Measurements from ENCODE around the gene TRPV3. TPM values are rescaled to one million over a fixed set of nuclear protein-coding genes. Genes with fewer than 3 reads are reported as not detected.

The TRPV3 gene
- total and polyA plus RNA-seq, 2 donors (not counting 1 experiment from before 2014, with no cell fraction given) = 1.6 to 18.2 TPM

DNA sequence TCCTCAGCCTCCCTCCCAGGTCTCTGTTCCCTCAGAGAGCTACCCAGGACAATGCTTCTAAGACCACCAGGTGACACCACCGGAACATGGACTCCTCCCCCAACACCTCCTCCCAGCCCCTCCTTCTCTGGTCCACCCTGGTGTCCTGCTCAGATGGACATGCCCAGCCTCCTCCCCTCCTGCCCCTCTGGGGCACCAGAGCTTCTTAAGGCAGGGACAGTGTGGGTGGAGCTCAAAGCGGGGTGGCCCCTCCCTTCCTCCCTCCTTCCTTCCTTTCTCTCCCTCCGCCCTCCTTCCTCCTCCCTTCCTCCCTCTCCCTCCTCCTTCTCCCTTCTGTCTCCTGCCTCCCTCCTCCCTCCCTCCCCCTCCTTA is 22.7 kb downstream of the TRPV3 start:
- H3K4me2 ChIP-seq (replicated peaks; ENCODE audit: low read depth, low read length, poor library complexity, severe bottlenecking) = peak overlapping the region; percentile 78

DNA sequence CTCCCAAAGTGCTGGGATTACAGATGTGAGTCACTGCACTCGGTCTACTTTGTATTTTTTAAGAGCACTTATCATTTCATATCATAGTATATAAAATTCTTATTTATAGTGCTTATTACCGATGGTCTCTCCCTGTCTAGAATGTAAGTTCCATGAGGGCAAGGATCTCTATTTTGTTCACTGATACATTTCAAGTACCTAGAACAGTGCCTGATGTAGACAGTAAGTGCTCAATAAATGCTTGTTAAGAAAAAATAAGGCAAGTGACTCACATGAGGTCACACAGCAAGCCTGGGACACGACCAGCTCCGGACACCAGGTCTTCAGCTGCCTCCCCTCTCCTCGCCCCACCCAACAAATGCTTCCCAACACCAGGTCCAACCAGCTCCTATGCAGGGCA is 23.9 kb downstream of the TRPV3 start:
- 93% methylated on average over 3 of the region's 5 CpGs for WGBS (ENCODE audit: insufficient coverage)
- Mint-ChIP-seq H3K27ac (no peak overlapping the region), H3K4me1 (peaks cover 19% of the 10 kb centered on the region), H3K27me3 (no peaks in the 10 kb centered on the region), H3K4me3 (peak overlapping the region; percentile 7), H3K9me3 (ENCODE audit: insufficient read depth) (no peaks in the 10 kb centered on the region)
- no peaks in the 10 kb centered on the region for H3K36me3 ChIP-seq (replicated peaks in 1 of 2; ENCODE audit: control extremely low read depth in 1 of 2, control insufficient read depth in 1 of 2, extremely low read depth in 1 of 2, insufficient read depth in 2 of 2, low read length in 1 of 2)
- CTCF ChIA-PET = no interaction called here
- H3K4me3 ChIP-seq (ENCODE audit: control extremely low read depth in 1 of 5, extremely low read depth in 1 of 5, insufficient read depth in 1 of 5, low read depth in 2 of 5, low read length in 4 of 5) = no peak overlapping the region
- ATAC-seq (ENCODE audit: low read depth) (no peak), DNase-seq (peak; percentile 3)
- no peak overlapping the region for H3K4me2 ChIP-seq (replicated peaks; ENCODE audit: low read depth, low read length, poor library complexity, severe bottlenecking)
- H4K20me1 ChIP-seq (ENCODE audit: control insufficient read depth, insufficient read depth, low read length, poor library complexity, severe bottlenecking) = no peaks in the 10 kb centered on the region
- intact Hi-C loops (cut with micrococcal nuclease) = no loop called here
- H3K79me2 ChIP-seq (ENCODE audit: control insufficient read depth, insufficient read depth, low read length) = no peaks in the 10 kb centered on the region
- H3K9me3 ChIP-seq (ENCODE audit: control extremely low read depth in 1 of 3, control insufficient read depth in 2 of 3, insufficient read depth in 1 of 3, low read length in 2 of 3) = peaks cover 0 to 2% (median 0%) of the 10 kb centered on the region in 3 donors
- H3K9ac ChIP-seq (ENCODE audit: low read length) = no peak overlapping the region
- no peak overlapping the region for H2AFZ ChIP-seq (ENCODE audit: insufficient read depth, low read depth, low read length, poor library complexity, severe bottlenecking)
- peaks cover 6 to 15% of the 10 kb centered on the region in 2 donors for H3K4me1 ChIP-seq (ENCODE audit: control insufficient read depth in 2 of 2, insufficient read depth in 2 of 2, low read length in 2 of 2)
- no peak overlapping the region for H3K27ac ChIP-seq (ENCODE audit: low read length in 2 of 2)
- TF ChIP-seq, protein P1, sequence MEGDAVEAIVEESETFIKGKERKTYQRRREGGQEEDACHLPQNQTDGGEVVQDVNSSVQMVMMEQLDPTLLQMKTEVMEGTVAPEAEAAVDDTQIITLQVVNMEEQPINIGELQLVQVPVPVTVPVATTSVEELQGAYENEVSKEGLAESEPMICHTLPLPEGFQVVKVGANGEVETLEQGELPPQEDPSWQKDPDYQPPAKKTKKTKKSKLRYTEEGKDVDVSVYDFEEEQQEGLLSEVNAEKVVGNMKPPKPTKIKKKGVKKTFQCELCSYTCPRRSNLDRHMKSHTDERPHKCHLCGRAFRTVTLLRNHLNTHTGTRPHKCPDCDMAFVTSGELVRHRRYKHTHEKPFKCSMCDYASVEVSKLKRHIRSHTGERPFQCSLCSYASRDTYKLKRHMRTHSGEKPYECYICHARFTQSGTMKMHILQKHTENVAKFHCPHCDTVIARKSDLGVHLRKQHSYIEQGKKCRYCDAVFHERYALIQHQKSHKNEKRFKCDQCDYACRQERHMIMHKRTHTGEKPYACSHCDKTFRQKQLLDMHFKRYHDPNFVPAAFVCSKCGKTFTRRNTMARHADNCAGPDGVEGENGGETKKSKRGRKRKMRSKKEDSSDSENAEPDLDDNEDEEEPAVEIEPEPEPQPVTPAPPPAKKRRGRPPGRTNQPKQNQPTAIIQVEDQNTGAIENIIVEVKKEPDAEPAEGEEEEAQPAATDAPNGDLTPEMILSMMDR (IDR thresholded peaks at IDR 0.05) = no peak
- no peak for TF ChIP-seq EZH2 (IDR thresholded peaks at IDR 0.05; ENCODE audit: borderline replicate concordance, insufficient read depth, low read depth, low read length, poor library complexity, severe bottlenecking)
- peaks cover 0 to 7% (median 0%) of the 10 kb centered on the region in 4 experiments for H3K27me3 ChIP-seq (replicated peaks in 1 of 4; ENCODE audit: control extremely low read depth in 1 of 4, control insufficient read depth in 3 of 4, insufficient read depth in 4 of 4, low read length in 3 of 4)
- POLR2A ChIA-PET = no interaction called here

More for the DNA sequence above, 22.7 kb downstream of the TRPV3 start:
- no peak overlapping the region for H3K4me3 ChIP-seq (ENCODE audit: control extremely low read depth in 1 of 5, extremely low read depth in 1 of 5, insufficient read depth in 1 of 5, low read depth in 2 of 5, low read length in 4 of 5)
- intact Hi-C loops (cut with micrococcal nuclease) = loop anchor here (5.0 kb wide), 1 partner anchor 112 kb away; no protein-coding TSS in a partner anchor
- no peaks in the 10 kb centered on the region for H3K79me2 ChIP-seq (ENCODE audit: control insufficient read depth, insufficient read depth, low read length)
- ChIA-PET CTCF (interaction anchor here (1.5 kb wide), 1 partner anchor 148 kb away, joined by 3 read pairs; no protein-coding TSS in a partner anchor), POLR2A (interaction anchor here (0.6 kb wide), 1 partner anchor 313 kb away, joined by 3 read pairs; no protein-coding TSS in a partner anchor)
- H3K36me3 ChIP-seq (replicated peaks in 1 of 2; ENCODE audit: control extremely low read depth in 1 of 2, control insufficient read depth in 1 of 2, extremely low read depth in 1 of 2, insufficient read depth in 2 of 2, low read length in 1 of 2) = no peaks in the 10 kb centered on the region
- Mint-ChIP-seq H3K27ac (peak overlapping the region; percentile 46), H3K27me3 (no peaks in the 10 kb centered on the region), H3K9me3 (ENCODE audit: insufficient read depth) (no peaks in the 10 kb centered on the region), H3K4me1 (peaks cover 19% of the 10 kb centered on the region), H3K4me3 (no peak overlapping the region)
- no peaks in the 10 kb centered on the region for H4K20me1 ChIP-seq (ENCODE audit: control insufficient read depth, insufficient read depth, low read length, poor library complexity, severe bottlenecking)
- ATAC-seq (ENCODE audit: low read depth) (no peak), DNase-seq (peak; percentile 29)
- TF ChIP-seq, protein P1 (IDR thresholded peaks at IDR 0.05) = no peak
- no peak for TF ChIP-seq EZH2 (IDR thresholded peaks at IDR 0.05; ENCODE audit: borderline replicate concordance, insufficient read depth, low read depth, low read length, poor library complexity, severe bottlenecking)
- no peak overlapping the region for H3K27ac ChIP-seq (ENCODE audit: low read length in 2 of 2)
- H3K9ac ChIP-seq (ENCODE audit: low read length) = no peak overlapping the region
- WGBS (ENCODE audit: insufficient coverage) = 15% methylated on average over 2 of the region's 3 CpGs
- H3K9me3 ChIP-seq (ENCODE audit: control extremely low read depth in 1 of 3, control insufficient read depth in 2 of 3, insufficient read depth in 1 of 3, low read length in 2 of 3) = peaks cover 0 to 2% (median 0%) of the 10 kb centered on the region in 3 donors
- peaks cover 6 to 15% of the 10 kb centered on the region in 2 donors for H3K4me1 ChIP-seq (ENCODE audit: control insufficient read depth in 2 of 2, insufficient read depth in 2 of 2, low read length in 2 of 2)
- peaks cover 0 to 7% (median 0%) of the 10 kb centered on the region in 4 experiments for H3K27me3 ChIP-seq (replicated peaks in 1 of 4; ENCODE audit: control extremely low read depth in 1 of 4, control insufficient read depth in 3 of 4, insufficient read depth in 4 of 4, low read length in 3 of 4)
- H2AFZ ChIP-seq (ENCODE audit: insufficient read depth, low read depth, low read length, poor library complexity, severe bottlenecking) = peak overlapping the region; percentile 81
